ENCODE data around the gene APC.

- TF ChIP-seq TAF1 (conservative IDR thresholded peaks at IDR 0.05): no peak
- TF ChIP-seq CTCF (IDR thresholded peaks at IDR 0.05; ENCODE audit: low read depth, low read length, missing input control): no peak
- no peak for TF ChIP-seq ATF3 (IDR thresholded peaks at IDR 0.05)
- TF ChIP-seq MAX (IDR thresholded peaks at IDR 0.05): no peak
- no peak for TF ChIP-seq YY1 (IDR thresholded peaks at IDR 0.05)
- no peak for TF ChIP-seq JUND (IDR thresholded peaks at IDR 0.05)
- no peak for TF ChIP-seq EGR1 (IDR thresholded peaks at IDR 0.05; ENCODE audit: low read depth in 2 of 2)
- TF ChIP-seq, protein P1, sequence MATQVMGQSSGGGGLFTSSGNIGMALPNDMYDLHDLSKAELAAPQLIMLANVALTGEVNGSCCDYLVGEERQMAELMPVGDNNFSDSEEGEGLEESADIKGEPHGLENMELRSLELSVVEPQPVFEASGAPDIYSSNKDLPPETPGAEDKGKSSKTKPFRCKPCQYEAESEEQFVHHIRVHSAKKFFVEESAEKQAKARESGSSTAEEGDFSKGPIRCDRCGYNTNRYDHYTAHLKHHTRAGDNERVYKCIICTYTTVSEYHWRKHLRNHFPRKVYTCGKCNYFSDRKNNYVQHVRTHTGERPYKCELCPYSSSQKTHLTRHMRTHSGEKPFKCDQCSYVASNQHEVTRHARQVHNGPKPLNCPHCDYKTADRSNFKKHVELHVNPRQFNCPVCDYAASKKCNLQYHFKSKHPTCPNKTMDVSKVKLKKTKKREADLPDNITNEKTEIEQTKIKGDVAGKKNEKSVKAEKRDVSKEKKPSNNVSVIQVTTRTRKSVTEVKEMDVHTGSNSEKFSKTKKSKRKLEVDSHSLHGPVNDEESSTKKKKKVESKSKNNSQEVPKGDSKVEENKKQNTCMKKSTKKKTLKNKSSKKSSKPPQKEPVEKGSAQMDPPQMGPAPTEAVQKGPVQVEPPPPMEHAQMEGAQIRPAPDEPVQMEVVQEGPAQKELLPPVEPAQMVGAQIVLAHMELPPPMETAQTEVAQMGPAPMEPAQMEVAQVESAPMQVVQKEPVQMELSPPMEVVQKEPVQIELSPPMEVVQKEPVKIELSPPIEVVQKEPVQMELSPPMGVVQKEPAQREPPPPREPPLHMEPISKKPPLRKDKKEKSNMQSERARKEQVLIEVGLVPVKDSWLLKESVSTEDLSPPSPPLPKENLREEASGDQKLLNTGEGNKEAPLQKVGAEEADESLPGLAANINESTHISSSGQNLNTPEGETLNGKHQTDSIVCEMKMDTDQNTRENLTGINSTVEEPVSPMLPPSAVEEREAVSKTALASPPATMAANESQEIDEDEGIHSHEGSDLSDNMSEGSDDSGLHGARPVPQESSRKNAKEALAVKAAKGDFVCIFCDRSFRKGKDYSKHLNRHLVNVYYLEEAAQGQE (IDR thresholded peaks at IDR 0.05): no peak
- no peak for TF ChIP-seq ZBTB33 (IDR thresholded peaks at IDR 0.05)
- TF ChIP-seq RAD21 (IDR thresholded peaks at IDR 0.05): no peak
- no peak for TF ChIP-seq RXRA (IDR thresholded peaks at IDR 0.05)
- no peak for TF ChIP-seq SP1 (IDR thresholded peaks at IDR 0.05)
- no peak for TF ChIP-seq FOXA1 (IDR thresholded peaks at IDR 0.05)
These were observed 50.2 kb downstream of the APC start for GRCh38 chr5:112787896-112788295.

All from liver (tissue), 3 donors.